Adrenal gland (tissue), 5 donors: ENCODE data around the gene DEPP1.

Experiments
- CTCF ChIP-seq, 6 experiments: fragments of 450-650 bp in 4 of 6; fragments of 200-600 bp in 2 of 6; sonication (generic) in 1 of 6; IDR thresholded peaks; 1 replicate in 5 of 6; 2 replicates in 1 of 6; pipeline versions ENCODE4 v1.5.1 to v1.8.0; 2016 to 2021; ENCODE audit warnings: antibody characterized with exemption in 6 of 6, mild to moderate bottlenecking in 2 of 6, moderate library complexity in 1 of 6
- POLR2A ChIP-seq, 2 donors: fragments of 450-650 bp; IDR thresholded peaks; one replicate each; pipeline ENCODE4 v1.6.1; 2017; ENCODE audit warnings: antibody characterized with exemption in 2 of 2, mild to moderate bottlenecking in 2 of 2, moderate library complexity in 1 of 2
- donor health status: DM: no; HTN: no; CAD: no.

- TF ChIP-seq CTCF (IDR thresholded peaks at IDR 0.05) (no peak), POLR2A (IDR thresholded peaks at IDR 0.05) (no peak)
Measured at GRCh38 chr10:44992070-44992731, 13.6 kb upstream of the DEPP1 start.
